GM18868 (cell line): ENCODE results near the gene PRODH2.

Experiments
- ATAC-seq: cut with Tn5 transposase; IDR thresholded peaks from one replicate; pipeline ENCODE4 v1.9.1; 2021; ENCODE audit warnings: mild to moderate bottlenecking, moderate library complexity; ENCODE audit not compliant: unreplicated experiment

The PRODH2 gene, protein sequence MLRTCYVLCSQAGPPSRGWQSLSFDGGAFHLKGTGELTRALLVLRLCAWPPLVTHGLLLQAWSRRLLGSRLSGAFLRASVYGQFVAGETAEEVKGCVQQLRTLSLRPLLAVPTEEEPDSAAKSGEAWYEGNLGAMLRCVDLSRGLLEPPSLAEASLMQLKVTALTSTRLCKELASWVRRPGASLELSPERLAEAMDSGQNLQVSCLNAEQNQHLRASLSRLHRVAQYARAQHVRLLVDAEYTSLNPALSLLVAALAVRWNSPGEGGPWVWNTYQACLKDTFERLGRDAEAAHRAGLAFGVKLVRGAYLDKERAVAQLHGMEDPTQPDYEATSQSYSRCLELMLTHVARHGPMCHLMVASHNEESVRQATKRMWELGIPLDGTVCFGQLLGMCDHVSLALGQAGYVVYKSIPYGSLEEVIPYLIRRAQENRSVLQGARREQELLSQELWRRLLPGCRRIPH

DNA sequence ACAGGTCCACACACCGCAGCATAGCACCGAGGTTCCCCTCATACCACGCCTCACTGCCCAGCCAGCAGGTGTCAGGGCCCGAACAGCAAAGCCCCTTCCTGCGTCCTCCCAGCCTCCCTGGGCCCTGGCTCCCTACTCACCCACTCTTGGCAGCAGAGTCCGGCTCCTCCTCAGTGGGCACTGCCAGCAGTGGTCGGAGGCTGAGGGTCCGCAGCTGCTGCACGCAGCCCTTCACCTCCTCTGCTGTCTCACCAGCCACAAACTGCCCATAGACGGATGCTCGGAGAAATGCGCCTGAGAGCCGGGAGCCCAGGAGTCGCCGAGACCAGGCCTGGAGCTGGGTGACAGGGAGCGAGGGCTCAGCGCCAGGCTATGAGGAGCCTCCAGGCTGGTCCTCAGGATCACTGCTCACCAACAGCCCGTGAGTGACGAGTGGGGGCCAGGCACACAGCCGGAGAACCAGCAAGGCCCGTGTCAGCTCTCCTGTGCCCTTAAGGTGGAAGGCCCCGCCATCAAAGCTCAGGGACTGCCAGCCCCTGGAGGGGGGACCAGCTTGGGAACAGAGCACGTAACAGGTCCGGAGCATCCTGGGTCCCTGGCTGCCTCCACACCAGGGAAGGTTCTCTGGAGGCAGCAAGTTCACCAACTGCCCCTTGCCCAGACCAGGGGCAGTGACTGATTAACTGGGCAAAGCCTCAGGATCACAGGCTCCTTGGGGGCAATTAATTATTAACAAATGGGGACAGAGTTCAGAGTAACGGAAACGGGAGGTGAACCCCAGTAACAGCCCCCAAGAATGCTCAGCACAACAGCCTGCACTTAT, at the start of gene PRODH2:
PRODH2 (minus strand) TSS at position 626 of the 823 bp plus-strand sequence; CDS start at position 586, 40 bp downstream.
- ATAC-seq = no peak

DNA sequence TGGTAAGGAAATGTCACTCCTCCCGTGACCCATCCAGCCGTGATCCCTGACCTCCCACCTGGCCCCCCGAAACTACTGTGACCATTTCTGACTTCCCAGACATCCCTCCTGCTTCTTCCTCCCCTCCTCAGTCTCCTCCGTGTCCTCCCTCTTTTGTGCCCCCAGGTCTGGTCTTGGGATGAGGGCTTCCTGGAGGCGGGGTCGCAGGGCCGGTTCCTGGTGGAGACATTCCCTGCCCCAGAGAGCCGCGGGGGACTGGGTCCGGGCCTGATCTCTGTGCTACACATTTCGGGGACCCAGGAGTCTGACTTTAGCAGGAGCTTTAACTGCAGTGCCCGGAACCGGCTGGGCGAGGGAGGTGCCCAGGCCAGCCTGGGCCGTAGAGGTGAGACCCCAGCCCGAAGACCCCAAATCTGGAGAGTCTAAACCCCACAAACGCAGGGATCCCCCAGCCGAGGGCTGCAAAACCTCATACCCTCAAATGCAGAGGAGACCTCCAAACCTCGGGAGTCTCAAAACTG, 49.1 kb upstream of the PRODH2 start:
- ATAC-seq = no peak

DNA sequence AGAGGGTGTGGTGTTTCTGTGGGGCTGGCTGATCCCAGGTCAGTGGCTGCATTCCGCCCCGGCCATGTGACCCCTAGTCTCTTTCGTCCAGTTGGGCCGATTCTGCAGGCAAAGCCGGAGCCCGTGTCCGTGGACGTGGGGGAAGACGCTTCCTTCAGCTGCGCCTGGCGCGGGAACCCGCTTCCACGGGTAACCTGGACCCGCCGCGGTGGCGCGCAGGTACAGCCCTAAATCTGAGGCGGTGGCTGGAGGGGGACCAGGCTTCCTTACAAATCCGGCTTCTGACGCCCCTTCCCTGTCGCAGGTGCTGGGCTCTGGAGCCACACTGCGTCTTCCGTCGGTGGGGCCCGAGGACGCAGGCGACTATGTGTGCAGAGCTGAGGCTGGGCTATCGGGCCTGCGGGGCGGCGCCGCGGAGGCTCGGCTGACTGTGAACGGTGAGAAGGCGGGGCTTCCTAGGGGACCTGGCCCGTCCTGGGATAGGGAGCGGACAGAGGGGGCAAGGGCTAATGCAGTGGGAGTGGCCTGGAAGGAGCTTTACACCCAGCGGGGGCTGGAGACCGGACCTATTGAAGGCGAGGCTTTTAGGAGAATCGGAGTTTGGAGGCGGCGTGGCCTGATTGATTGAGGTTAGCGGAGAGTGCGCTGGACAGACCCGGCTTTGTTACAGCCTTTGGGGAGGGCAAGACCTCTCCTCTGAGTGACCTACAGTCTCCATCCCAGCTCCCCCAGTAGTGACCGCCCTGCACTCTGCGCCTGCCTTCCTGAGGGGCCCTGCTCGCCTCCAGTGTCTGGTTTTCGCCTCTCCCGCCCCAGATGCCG, 48.4 kb upstream of the PRODH2 start:
- ATAC-seq = no peak

DNA sequence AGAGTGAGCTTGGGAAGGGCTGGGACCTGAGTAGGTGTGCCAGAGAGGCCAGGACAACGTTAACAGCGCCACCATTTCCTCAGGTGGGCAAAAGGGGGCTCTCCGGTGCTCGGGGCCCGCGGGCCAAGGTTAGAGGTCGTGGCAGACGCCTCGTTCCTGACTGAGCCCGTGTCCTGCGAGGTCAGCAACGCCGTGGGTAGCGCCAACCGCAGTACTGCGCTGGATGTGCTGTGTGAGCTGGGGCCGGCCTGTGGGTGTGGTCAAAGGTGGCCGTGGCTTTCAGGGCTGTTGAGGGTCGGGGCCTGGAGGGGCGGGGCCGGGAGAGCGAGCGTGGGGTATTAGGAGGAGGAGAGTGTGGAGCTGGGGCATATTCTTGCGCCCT, 47.8 kb upstream of the PRODH2 start:
- ATAC-seq = no peak

DNA sequence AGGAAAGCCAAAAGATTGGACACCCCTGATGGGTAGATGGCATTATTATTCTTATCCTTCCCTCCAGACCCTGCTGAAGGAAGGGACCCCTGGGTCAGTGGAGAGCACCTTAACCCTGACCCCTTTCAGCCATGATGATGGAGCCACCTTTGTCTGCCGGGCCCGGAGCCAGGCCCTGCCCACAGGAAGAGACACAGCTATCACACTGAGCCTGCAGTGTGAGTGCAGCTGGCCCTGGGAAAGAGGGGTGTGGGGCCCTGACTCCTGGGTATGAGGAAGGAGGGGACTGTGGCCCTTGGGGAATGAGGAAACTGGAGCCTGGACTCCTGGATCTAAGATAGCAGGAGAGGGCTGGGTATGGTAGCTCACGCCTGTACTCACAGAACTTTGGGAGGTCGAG, 46.8 kb upstream of the PRODH2 start:
- ATAC-seq = no peak

DNA sequence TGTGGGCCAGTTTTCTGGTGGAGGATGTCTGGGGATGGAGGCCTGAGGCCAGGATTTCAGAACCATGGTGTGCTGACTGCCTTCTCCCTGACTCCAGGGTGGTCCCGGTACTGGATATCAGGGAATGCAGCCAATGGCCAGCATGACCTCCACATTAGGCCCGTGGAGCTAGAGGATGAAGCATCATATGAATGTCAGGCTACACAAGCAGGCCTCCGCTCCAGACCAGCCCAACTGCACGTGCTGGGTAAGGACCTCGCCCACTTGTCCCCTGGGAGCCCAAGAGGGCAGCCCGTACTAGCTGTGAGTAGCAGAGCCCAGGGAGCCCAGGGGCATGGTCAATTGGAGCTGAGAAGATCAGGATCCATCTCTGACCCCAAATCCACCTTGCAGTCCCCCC, 45.7 kb upstream of the PRODH2 start:
- no peak for ATAC-seq

DNA sequence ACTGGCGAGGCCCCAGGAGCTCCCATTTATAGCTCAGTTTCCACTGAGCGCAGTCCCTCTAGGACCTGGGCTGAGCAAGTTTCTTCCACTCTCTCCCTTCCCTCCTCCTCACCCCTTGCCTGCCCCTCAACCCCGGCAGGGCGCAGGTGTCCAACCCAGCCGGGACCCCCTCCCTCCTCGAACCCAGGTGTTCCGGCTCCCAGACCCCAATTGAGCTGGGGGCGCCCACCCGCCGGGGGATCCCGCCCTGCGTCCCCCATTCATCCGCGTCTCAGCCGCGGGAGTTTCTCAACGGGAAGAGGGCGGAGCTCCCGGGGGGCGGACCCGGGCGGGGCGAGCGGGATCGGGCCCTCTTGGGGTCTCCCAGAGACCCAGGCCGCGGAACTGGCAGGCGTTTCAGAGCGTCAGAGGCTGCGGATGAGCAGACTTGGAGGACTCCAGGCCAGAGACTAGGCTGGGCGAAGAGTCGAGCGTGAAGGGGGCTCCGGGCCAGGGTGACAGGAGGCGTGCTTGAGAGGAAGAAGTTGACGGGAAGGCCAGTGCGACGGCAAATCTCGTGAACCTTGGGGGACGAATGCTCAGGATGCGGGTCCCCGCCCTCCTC, 44.0 kb upstream of the PRODH2 start, which contains the start of gene KIRREL2:
KIRREL2 (plus strand) TSS at position 366 of the 604 bp plus-strand sequence; CDS start at position 575, 209 bp downstream.
- ATAC-seq = no peak

DNA sequence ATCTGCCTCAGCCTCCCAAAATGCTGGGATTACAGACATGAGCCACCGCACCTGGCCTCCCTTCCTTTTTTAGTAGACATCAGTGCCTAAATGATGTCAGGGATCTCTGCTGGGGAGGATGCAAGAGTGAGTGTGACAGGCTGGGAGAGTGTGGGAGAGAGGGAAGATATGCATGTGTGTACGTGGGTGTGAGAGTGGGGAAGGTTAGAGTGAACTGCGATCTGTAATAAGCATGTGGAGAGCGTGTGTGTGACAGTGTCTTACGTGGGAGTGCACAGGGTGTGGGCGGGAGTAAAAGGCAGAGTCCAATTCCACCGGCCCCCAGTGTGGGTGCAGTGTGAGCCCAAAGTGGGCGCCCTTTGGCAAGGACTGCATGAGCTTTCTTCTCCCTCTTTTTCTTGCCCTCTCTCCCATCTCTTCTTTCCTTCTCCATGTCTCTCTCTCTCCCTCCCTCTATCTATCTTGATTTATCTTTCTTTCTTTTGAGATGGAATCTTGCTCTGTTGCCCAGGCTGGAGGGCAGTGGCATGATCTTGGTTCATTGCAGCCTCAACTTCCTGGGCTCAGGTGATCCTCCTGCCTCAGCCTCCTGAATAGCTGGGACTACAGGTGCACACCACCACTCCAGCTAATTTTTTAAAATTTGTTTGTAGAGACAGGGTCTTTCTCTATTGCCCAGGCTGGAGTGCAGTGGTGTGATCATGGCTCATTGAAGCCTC, 40.6 kb upstream of the PRODH2 start:
- ATAC-seq = no peak

DNA sequence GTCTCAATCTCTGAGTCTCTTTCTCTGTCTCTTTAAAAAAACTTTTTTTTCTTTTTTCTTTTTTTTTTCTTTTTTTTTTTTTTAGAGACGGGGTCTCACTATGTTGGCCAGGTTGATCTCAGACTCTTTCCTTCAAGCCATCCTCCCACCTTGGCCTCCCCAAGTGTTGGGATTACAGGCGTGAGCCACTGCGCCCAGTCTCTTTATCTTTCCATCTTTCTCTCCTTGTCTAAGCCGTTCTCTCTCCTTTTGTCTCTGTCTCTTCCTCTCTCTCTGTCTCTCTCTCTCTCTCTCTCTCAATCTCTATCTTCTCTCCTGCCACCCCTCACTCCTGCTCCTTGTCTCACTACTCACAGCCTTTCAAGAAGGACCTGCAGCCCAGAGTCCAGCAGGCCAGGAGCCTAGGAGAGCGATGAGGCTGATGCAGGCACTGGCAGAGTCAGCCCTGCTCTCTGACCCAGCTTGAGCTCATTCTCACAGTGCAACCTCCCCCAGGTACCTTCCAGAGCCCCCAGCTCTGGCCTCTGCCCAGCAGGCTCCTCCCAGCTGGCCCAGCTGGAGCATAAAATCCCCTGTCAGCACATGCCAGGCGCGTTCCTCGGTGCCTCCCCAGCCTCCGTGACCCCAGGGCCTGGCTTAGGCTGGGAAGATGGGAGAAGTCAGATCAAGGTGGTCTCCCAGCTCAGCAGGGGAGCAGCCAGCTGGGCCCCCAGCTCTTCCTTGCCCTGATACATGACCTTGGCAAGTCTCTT, 39.6 kb upstream of the PRODH2 start, which contains the start of gene NPHS1:
NPHS1 (minus strand) TSS at position 476 of the 752 bp plus-strand sequence. CDS start 667 bp downstream, outside the sequence.
- no peak for ATAC-seq

DNA sequence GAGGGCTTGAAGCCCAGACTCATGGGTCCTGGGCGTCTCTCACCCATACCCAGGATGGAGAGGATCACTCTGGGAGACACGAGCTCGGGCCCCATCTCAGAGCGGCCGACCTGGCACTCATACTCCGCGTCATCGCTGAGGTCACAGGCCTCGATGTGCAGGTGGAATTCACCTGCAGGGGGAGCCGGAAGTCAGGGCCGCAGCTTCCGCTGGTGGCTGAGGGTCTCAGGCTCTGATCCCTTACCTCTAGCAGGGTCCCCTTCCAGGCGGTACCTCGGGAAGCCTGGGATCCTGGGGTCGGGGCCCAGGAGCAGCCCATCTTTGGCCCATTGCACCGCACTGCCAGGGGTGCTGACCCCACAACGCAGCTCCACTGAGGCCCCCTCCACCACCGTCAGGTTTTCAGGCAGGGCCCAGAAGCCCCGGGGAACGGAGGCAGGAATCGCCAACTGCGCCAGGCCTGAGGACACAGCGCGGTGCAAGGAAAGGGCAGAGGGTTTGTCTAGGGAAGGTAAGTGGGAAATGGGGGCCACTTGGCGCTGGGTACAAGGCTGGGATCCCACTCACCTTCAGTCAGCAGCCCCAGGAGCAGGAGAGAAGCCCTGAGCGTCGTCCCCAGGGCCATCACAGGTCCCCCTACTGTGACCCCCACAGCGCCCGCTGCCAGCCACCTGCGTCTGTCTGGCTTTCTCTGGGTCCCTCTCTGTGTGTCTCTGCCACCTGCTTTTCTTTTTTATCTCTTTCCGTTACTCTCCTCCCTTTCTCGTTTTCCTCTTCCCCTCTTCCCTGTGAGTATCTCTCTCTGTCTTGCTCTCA, 38.8 kb upstream of the PRODH2 start:
- ATAC-seq = no peak

DNA sequence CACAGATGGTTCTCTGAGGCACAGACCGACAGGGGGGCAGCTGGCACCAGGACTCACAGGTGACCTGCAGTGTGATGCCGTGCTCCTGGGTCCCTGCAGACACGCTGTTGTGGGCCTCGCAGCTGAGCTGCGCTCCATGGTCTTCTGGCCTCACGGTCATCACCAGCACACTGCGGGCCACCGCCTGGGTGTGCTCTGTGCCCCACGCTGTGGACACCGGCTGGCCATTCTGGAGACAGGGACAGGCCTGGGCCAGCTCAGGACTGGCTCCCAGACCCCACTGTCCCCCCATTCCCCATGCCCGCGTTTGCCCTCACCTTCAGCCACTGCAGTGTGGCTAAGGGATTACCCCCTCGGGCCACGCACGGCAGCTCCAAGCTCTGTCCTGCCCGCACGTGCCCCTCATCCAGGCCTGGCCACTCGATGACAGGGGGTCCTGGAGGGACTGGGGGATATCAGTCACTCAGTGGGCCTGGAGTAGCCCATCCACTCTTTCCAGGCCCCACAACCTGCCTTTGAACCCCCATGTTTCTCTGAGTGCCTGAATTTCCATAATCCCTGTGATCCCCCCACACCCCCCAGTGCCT, 36.4 kb upstream of the PRODH2 start:
- no peak for ATAC-seq

DNA sequence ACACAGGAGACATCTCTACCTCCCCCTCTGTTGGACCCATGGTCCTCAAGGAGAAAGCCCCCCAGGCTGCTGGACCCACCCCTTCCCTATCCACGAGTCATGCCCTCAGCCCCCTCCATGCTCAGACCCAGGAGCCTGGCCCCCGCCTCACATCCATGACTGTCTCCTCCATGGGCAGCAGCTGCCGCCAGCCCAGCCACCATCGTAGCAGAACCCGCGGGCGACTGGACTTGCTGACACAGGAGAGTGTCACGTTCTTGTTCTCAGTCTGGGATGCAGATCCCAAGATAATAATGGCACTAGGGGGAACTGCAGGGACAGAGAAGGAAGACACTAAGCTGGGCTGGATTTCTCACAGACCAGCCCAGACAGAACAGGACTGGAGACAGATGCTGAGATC, 35.8 kb upstream of the PRODH2 start:
- no peak for ATAC-seq

DNA sequence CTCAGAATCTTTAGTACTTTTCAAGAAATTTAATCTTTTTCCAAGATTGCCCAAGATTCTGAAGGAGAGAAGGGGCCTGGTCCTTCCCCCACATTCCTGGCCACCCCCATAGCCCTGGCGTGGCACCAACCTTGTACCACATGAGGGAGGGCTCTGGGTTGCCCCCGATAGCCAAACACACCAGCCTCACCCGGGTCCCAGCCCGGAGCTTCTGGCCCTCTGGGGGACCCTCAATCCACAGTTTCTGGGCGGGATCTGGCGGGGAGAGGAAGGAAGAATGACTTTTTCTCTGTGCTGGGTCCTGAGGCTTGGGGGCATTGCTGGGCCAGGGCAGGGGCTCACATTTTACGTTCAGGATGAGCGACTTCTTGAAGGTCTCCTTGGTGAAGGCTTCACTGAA, 35.3 kb upstream of the PRODH2 start:
- ATAC-seq = no peak

DNA sequence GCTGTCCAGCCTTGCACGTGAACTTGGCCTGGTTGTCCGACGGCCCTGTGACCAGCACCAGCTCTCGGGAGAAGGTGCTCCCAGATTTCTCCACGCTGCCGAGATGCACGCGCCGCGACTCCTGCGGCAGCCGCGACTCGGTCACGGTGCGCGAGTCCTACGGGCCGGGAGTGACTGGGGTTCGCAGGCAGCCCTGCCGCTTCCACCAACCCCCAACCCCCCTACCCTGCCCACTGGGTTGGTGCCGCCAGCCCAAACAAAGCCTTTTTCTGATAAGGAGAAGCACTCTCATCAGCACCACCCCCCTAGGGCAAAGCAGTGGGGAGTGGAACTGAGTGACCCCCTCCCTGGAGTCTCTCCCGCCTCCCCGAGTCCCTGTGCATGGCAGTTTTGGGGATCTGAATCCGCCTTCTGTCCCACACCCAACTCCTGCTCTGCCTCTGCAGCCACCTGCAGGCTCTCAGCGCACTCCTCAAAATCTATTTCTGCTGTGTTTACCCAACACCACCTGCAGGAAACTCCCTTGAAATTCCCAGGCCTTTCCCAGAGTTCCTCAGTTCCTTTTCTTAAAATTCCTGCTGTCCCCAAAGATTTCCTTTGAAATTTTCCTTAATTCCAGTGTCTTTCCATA, 33.5 kb upstream of the PRODH2 start:
- ATAC-seq = no peak

DNA sequence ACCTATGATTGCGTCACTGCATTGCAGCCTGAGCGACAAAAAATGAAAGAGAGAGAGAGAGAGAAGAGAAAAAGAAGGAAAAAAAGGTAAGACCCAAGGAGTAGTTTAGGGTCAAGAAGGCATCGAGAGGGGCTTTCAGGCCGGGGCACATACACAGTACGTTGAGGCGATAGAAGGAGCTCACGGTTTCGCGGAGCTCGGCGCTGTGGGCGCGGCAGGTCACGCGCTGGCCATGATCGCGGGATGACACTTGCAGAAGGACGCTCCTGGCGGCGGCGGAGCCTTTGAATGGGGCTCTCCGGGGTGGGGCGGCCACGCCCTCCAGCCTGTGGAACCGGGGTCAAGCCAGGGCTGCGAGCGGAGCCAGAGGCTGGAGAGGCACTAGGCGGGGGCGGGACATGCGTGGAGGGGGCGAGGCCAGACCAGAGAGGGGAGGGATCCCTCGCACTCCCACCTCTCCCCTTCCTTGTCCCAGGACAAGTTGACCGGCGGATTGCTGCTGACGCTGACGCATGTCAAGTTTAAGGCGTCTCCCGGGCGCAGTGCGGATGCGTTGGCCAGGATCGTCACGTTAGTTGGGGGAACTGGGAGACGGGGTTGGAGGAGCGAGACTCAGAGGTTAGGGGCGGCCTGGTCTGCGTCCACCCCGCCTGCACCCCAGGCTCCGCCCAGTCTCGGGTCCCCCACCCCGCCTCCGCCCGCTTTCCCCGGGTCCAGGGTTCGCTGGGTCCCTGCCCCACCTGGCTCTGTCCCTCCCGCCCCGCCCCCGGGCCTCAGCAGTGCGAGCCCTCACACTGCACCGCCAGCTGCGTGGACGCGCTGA, 32.8 kb upstream of the PRODH2 start:
- no peak for ATAC-seq

DNA sequence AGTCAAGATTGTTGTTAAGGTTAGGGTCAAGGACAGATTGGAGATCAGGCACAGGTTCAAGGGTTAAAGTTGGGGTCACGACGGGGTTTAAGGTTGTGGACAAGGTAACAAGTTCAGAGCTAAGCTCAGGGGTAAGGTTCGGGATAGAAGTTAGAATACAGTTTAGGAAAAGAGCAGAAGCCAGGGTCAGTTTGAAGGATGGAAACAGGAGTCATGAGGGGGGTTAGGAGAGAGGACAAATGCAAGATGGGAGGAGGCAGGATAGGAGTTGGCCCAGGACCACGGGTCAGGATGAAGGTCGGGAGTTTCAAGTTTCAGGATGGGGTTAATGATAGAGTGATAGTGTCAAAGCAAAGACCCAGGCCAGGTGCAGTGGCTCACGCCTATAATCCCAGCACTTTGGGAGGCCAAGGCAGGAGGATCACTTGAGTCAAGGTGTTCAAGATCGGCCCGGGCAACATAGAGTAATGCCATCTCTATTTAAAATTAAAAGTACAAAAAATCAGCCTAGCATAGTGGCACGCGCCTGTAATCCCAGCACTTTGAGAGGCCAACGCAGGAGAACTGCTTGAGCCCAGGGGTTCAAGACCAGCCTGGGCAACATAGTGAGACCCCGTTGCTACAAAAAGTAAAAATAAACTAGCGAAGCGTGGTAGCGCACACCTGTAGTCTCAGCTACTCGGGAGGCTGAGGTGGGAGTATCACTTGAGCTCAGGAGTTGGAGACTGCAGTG, 32.0 kb upstream of the PRODH2 start:
- no peak for ATAC-seq
